Measurements from ENCODE around the gene LTC4S. TPM values are rescaled to one million over a fixed set of nuclear protein-coding genes. Genes with fewer than 3 reads are reported as not detected.
"Not testable (repeated sequence)": the region's sequence is repeated elsewhere in the genome, so short reads cannot be mapped to it uniquely, and the experiment has no call there.

Gene LTC4S
- total RNA-seq: 1 to 10 TPM; 5.7 to 6.3 TPM

- Mint-ChIP-seq H3K4me1 (peaks cover 23% of the 10 kb centered on the region), H3K36me3 (peaks cover 4% of the 10 kb centered on the region), H3K9me3 (peaks cover 2% of the 10 kb centered on the region), H3K27me3 (no peaks in the 10 kb centered on the region), H3K27ac (peak within 1 kb of the TSS; percentile 63), H3K4me3 (peak within 1 kb of the TSS; percentile 61)
- peak; percentile 69 for DNase-seq
- POLR2A ChIA-PET: interaction anchor here (0.9 to 3.4 kb wide), 3 partner anchors 12 to 61 kb away, joined by 3 to 13 read pairs (median 3); partner anchors contain the start of gene MAML1
- ATAC-seq (ENCODE audit: low read depth): peak; percentile 68
Observed at GRCh38 chr5:179793468-179794139, at the start of gene LTC4S. Gene LTC4S (plus strand): TSS chr5:179793986. CDS start chr5:179794081, 95 bp downstream.

- H3K4me1 Mint-ChIP-seq; H3K4me3 Mint-ChIP-seq; H3K27ac Mint-ChIP-seq; ATAC-seq (ENCODE audit: low read depth); H3K9me3 Mint-ChIP-seq; H3K27me3 Mint-ChIP-seq; DNase-seq: not testable (repeated sequence)
- POLR2A ChIA-PET: interaction anchor here (2.1 kb wide), 1 partner anchor 11 kb away, joined by 4 read pairs; the partner anchor contains the start of gene MAML1
- peaks cover 23% of the 10 kb centered on the region for H3K36me3 Mint-ChIP-seq
Observed at GRCh38 chr5:179744106-179744505, 49.7 kb upstream of the LTC4S start.

- ATAC-seq (ENCODE audit: low read depth) (no peak), DNase-seq (no peak)
- no peaks in the 10 kb centered on the region for H3K27me3 Mint-ChIP-seq
- H3K36me3 Mint-ChIP-seq: peaks cover 25% of the 10 kb centered on the region
- no peaks in the 10 kb centered on the region for H3K9me3 Mint-ChIP-seq
- peaks cover 3% of the 10 kb centered on the region for H3K4me1 Mint-ChIP-seq
- H3K27ac Mint-ChIP-seq: no peak overlapping the region
- POLR2A ChIA-PET: no interaction called here
- H3K4me3 Mint-ChIP-seq: no peak overlapping the region
Observed at GRCh38 chr5:179746872-179747271, 46.9 kb upstream of the LTC4S start.

- Mint-ChIP-seq H3K4me1 (peaks cover 3% of the 10 kb centered on the region), H3K9me3 (no peaks in the 10 kb centered on the region), H3K27me3 (no peaks in the 10 kb centered on the region), H3K4me3 (no peak overlapping the region), H3K36me3 (peaks cover 25% of the 10 kb centered on the region), H3K27ac (no peak overlapping the region)
- ATAC-seq (ENCODE audit: low read depth) (no peak), DNase-seq (no peak)
- POLR2A ChIA-PET: no interaction called here
Observed at GRCh38 chr5:179747811-179748210, 46.0 kb upstream of the LTC4S start.

GRCh38 chr5:179749857-179750508 lies 43.8 kb upstream of the LTC4S start:
- POLR2A ChIA-PET: no interaction called here
- Mint-ChIP-seq H3K27me3 (no peaks in the 10 kb centered on the region), H3K4me3 (no peak overlapping the region), H3K9me3 (no peaks in the 10 kb centered on the region), H3K4me1 (peaks cover 20% of the 10 kb centered on the region), H3K36me3 (peaks cover 31% of the 10 kb centered on the region), H3K27ac (no peak overlapping the region)
- DNase-seq (no peak), ATAC-seq (ENCODE audit: low read depth) (no peak)

- H3K27me3 Mint-ChIP-seq: no peaks in the 10 kb centered on the region
- H3K4me1 Mint-ChIP-seq: peaks cover 21% of the 10 kb centered on the region
- DNase-seq: no peak
- no peak overlapping the region for H3K27ac Mint-ChIP-seq
- H3K36me3 Mint-ChIP-seq: peaks cover 25% of the 10 kb centered on the region
- POLR2A ChIA-PET: interaction anchor here (0.7 to 1.2 kb wide), 2 partner anchors 14 to 1089 kb away, joined by 3 to 6 read pairs; no protein-coding TSS in a partner anchor
- H3K9me3 Mint-ChIP-seq: no peaks in the 10 kb centered on the region
- no peak overlapping the region for H3K4me3 Mint-ChIP-seq
- ATAC-seq (ENCODE audit: low read depth): no peak
Observed at GRCh38 chr5:179753971-179754370, 39.8 kb upstream of the LTC4S start.

- no peaks in the 10 kb centered on the region for H3K9me3 Mint-ChIP-seq
- peaks cover 32% of the 10 kb centered on the region for H3K4me1 Mint-ChIP-seq
- POLR2A ChIA-PET: no interaction called here
- no peak overlapping the region for H3K4me3 Mint-ChIP-seq
- H3K27ac Mint-ChIP-seq: peak overlapping the region; percentile 79
- ATAC-seq (ENCODE audit: low read depth) (peak; percentile 71), DNase-seq (no peak)
- H3K36me3 Mint-ChIP-seq: peaks cover 22% of the 10 kb centered on the region
- H3K27me3 Mint-ChIP-seq: no peaks in the 10 kb centered on the region
Observed at GRCh38 chr5:179755022-179755421, 38.8 kb upstream of the LTC4S start.

- no peak for ATAC-seq (ENCODE audit: low read depth)
- no peaks in the 10 kb centered on the region for H3K9me3 Mint-ChIP-seq
- no peak for DNase-seq
- H3K27me3 Mint-ChIP-seq: no peaks in the 10 kb centered on the region
- H3K27ac Mint-ChIP-seq: no peak overlapping the region
- POLR2A ChIA-PET: no interaction called here
- H3K4me1 Mint-ChIP-seq: peaks cover 48% of the 10 kb centered on the region
- no peak overlapping the region for H3K4me3 Mint-ChIP-seq
- peaks cover 6% of the 10 kb centered on the region for H3K36me3 Mint-ChIP-seq
Observed at GRCh38 chr5:179758955-179759354, 34.8 kb upstream of the LTC4S start.

GRCh38 chr5:179759581-179760551 lies 33.9 kb upstream of the LTC4S start:
- H3K27ac Mint-ChIP-seq: peak overlapping the region; percentile 53
- DNase-seq: no peak

GRCh38 chr5:179762079-179762780 lies 31.6 kb upstream of the LTC4S start:
- no peaks in the 10 kb centered on the region for H3K9me3 Mint-ChIP-seq
- POLR2A ChIA-PET: interaction anchor here (0.5 to 2.3 kb wide), 6 partner anchors 16 to 139 kb away, joined by 3 to 11 read pairs (median 3); partner anchors contain the start of genes HNRNPH1 and MAML1
- H3K27me3 Mint-ChIP-seq: no peaks in the 10 kb centered on the region
- peaks cover 38% of the 10 kb centered on the region for H3K4me1 Mint-ChIP-seq
- peak overlapping the region; percentile 73 for H3K27ac Mint-ChIP-seq
- H3K4me3 Mint-ChIP-seq: peak overlapping the region; percentile 20
- peaks cover 6% of the 10 kb centered on the region for H3K36me3 Mint-ChIP-seq
- ATAC-seq (ENCODE audit: low read depth) (peak; percentile 91), DNase-seq (peak; percentile 44)

More at GRCh38 chr5:179759581-179760551, 33.9 kb upstream of the LTC4S start:
- Mint-ChIP-seq H3K36me3 (peaks cover 6% of the 10 kb centered on the region), H3K4me1 (peaks cover 40% of the 10 kb centered on the region), H3K27me3 (no peaks in the 10 kb centered on the region), H3K4me3 (no peak overlapping the region), H3K9me3 (no peaks in the 10 kb centered on the region)
- POLR2A ChIA-PET: no interaction called here
- ATAC-seq (ENCODE audit: low read depth): no peak

GRCh38 chr5:179762781-179763176 lies 31.0 kb upstream of the LTC4S start:
- H3K27ac Mint-ChIP-seq: peak overlapping the region; percentile 28
- no peaks in the 10 kb centered on the region for H3K9me3 Mint-ChIP-seq
- peaks cover 38% of the 10 kb centered on the region for H3K4me1 Mint-ChIP-seq
- DNase-seq (no peak), ATAC-seq (ENCODE audit: low read depth) (no peak)
- H3K4me3 Mint-ChIP-seq: no peak overlapping the region
- no peaks in the 10 kb centered on the region for H3K27me3 Mint-ChIP-seq
- peaks cover 6% of the 10 kb centered on the region for H3K36me3 Mint-ChIP-seq
- POLR2A ChIA-PET: interaction anchor here (0.7 to 2.3 kb wide), 4 partner anchors 17 to 321 kb away, joined by 3 to 11 read pairs (median 4); partner anchors contain the start of gene MAML1

- H3K4me3 Mint-ChIP-seq: no peak overlapping the region
- no peaks in the 10 kb centered on the region for H3K27me3 Mint-ChIP-seq
- no peaks in the 10 kb centered on the region for H3K9me3 Mint-ChIP-seq
- H3K4me1 Mint-ChIP-seq: peaks cover 38% of the 10 kb centered on the region
- ATAC-seq (ENCODE audit: low read depth) (no peak), DNase-seq (no peak)
- no peak overlapping the region for H3K27ac Mint-ChIP-seq
- POLR2A ChIA-PET: interaction anchor here (0.7 to 2.3 kb wide), 4 partner anchors 31 to 320 kb away, joined by 3 to 11 read pairs (median 4); partner anchors contain the start of gene MAML1
- H3K36me3 Mint-ChIP-seq: peaks cover 7% of the 10 kb centered on the region
Observed at GRCh38 chr5:179763215-179763945, 30.4 kb upstream of the LTC4S start.
